Measurements from ENCODE around the gene ALG12.

The ALG12 gene

DNA sequence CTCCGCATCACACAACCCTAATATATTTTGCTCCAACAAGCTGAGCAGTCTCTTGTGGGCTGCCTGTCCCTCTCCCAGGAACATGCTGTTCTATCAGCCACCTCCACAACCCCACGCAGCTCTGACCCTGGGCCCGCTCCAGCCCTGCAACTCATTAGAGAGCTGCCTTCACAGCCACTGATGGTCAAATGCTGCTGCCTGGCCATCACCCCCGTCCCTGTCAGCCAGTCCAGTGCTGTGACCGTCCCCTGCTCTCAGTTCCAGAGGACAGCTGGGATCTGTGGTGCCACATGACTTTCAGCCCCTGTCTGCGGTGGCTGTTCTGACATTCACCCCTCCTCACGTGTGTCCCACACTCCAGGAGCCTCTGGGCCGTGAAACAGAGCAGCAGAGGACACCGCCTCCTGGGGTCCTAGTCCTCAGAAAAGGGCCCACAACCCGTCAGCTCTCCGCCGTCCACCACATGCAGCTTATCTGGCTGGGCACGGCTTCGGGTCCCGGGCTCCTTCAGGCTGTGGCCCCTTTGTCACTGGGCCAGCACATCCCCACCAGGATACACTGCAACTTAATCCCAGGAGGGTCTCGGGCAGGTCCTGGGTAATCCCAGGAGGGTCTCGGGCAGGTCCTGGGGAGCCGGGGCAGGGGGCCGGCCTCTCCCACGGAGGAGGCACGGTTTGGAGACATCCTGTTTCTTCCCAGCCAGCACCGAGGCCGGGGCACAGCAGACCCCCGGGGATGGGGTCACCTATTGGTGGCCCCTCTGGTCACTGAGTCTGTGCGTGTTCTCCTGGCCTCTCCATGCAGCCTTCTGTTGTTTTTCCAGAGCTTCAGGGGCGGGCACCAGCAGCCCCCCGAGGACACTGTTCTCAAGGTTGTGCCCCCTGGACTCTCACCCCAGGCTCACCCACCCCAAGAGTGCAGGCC is 15.3 kb upstream of the ALG12 start:
- no peak for DNase-seq (ENCODE audit: extremely low read depth in 1 of 2, low read depth in 1 of 2)

DNA sequence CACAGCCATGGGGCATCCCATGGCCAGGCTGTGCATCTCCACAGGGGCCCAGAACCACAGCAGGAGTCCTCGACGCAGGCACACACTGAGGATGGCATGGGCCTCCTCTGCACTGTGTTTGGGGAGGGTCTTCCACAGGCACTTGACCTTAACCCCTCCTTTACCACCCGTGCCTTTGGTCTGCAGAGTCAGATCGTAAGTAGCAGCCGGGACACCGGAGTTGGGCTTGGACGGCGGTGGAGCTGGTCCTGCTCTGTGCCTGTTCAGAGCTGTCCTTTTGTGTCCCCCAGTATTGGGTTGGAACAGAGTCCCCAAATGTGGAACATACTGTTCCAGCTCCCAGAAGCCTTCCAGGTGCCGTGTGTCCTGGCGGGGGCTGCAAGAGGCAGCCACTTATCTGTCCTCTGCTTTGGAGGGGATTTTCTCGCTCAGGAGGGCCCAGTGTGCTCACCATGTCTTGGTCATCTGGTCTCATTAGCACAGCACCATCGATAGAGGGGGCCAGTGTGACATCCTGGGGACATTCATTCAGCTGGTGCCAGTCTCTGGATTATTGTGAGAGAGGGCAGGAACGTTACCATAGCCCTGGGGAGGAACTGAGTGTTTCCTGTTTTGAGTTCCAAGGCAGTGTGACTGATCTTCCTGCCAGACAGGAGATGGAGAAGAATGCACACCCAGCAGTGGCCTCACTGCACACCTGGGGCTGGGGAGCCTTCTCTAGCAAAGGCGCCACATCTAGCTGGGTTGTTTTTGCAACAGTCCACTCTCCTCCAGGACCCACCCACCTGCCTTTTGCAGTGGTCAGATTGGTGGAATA is 12.6 kb upstream of the ALG12 start:
- no peak for DNase-seq (ENCODE audit: extremely low read depth in 1 of 2, low read depth in 1 of 2)

DNA sequence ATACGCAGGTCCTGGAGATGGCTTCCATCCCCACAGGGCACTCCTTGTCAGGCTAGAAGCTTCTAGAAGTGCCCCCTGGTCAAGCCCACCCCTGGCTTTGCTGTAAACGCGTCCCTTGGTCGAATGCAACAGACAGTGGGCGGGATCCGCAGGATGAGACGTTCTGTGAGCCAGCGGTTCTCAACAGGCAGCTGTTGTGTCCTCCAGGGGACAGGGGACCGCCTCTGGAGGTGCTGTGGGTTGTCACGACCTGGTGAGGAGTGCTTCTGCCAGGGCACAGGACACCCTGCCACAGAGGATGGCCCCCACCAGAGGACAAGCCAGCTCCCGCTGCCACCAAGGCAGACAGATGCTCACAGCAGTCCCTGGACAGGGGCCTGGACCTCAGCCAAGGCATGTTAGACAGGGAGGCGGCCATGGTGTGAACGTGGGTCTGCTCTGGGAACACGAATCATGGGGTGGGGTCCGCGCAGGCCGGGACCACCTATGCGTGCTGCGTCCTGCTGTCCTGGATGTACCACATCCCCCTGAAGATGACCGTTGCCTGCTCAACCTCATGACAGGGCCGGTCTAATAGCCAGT is 11.8 kb upstream of the ALG12 start:
- no peak for DNase-seq (ENCODE audit: extremely low read depth in 1 of 2, low read depth in 1 of 2)

DNA sequence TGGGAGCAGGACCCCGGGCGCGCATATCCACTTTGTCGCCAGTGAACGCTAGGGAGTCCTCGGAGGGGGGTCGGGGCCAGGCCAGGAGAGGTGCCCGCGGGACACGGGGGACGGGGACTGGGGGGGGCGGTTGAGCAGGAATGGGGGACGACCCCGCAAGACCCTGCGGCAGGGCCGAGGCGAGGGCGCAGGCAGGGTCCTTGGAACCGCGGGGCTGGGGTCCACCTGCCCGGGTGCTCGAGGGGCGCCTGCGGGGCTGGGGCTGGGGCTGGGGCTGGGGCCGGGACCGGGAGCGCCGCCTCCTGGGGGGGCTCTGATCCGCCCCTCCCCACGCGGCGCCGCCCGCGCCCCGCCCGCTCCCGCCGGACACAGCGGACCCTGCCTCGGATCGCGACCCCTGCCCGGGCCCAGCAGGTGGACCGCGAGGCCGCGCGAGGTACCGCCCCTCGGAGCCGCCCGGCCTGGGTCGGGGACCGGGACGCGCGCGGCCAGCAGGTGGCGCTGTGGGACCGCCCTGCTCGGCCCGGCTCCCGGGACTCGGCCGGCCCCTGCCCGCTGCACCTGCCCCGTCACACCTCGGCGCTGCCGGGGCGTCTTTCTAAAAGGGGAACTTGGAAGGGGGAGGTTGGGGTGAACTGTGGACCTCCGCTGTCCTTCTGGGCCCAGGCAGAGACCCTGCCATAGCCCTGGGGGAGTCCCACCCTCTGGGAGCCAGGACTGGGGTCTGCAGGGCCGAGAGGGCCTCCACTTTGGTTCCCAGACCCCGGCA is 11.2 kb upstream of the ALG12 start:
- DNase-seq (ENCODE audit: extremely low read depth in 1 of 2, low read depth in 1 of 2) = peak in 1 of 2 donors; percentile 74

DNA sequence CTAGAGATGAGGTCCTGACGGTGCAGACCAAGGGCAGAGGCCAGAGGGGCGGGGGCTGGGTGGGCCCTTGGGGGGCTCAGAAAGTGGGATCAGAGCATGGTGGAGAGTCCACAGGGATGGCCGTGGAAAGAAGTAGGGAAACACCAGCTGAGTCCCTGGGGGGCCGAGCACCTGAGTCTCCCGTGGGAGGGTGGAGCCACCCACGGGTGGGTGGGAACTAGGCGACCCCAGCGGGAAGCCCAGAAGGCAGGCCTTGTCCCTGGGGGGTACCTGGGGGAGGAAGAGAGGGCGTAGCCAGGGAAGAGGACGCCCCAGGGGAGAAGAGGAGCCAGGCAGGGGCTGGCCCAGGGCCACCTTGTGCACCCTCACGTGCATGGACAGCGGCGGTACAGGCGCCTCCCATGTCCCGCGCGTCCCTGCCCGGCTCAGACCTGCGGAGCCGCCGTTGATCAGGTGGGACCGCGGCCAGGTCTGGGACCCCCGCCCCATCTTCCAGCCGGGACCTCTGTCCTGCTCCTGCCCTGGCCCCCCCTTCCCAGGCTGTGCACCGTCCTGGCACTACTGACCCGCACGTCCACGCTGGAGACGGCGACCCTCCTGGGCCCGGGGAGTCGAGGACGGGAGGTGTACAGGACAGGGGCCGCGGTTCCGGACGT is 10.4 kb upstream of the ALG12 start:
- no peak for DNase-seq (ENCODE audit: extremely low read depth in 1 of 2, low read depth in 1 of 2)

DNA sequence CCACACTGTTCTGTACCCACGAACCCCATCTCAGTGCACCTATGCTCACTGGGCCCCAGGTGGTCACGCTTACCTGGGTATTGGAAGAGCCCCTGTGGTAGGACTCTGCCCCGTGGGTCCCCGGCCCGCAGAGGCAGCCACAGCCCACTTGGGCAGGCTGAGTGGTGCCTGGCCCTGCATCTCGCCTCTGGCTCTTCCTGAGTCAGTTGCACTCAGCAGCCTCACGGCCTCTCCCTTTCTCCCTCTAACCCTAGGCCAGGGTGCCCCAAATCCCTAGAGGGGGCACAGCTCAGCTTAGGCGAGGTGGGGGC is 9.9 kb upstream of the ALG12 start:
- no peak for DNase-seq (ENCODE audit: extremely low read depth in 1 of 2, low read depth in 1 of 2)

DNA sequence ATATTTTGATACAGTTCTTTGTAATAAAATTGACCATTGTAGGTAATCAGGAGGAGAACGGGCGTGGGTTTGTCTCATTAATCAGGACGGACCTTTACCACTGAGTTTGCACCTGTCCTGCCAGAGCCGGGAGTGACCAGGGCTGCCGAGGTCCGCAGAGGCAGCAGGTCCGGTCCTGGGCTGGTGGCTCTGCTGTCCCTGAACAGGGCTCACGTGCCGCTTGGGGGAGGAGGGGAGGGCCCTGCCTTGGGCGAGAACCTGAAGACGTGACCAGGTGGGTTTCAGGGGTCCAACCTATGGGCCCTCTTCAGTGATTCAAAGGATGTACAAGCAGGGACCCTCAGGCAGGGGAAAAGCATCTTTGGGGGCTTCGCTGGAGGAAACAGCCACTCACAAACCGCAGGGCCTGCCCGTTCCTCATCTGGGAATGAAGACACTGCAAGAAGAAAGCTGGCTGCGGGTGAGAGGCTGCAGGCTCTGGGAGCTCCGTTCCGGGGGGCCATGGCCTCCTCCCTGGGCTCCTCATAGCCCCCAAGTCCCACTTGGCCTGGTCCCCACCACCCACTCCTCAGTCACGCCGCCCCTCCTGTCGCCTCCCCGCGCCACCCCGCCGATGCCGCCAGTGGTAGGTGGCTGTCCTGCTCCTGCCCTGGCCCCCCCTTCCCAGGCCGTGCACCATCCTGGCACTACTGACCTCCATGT is 9.4 kb upstream of the ALG12 start:
- no peak for DNase-seq (ENCODE audit: extremely low read depth in 1 of 2, low read depth in 1 of 2)

DNA sequence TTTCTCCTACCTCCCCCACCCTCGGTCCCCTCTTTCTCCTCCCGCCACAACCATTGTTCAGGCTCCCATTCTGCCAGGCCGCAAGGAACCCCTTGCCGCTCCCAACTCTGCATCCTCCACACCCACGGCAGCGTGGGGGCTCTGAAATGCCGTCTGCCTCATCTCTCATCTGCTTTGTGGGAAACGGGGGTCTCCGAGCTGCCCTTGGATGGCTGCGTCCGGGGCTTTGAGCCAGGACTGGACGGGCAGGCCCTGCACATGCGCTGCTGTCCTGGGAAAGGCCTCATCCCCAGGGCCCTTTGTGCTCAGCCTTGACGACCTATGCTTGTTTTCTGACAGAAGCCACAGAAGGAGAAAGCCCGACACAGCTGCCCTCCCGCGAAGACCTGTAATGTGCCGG is 8.7 kb upstream of the ALG12 start:
- no peak for DNase-seq (ENCODE audit: extremely low read depth in 1 of 2, low read depth in 1 of 2)

DNA sequence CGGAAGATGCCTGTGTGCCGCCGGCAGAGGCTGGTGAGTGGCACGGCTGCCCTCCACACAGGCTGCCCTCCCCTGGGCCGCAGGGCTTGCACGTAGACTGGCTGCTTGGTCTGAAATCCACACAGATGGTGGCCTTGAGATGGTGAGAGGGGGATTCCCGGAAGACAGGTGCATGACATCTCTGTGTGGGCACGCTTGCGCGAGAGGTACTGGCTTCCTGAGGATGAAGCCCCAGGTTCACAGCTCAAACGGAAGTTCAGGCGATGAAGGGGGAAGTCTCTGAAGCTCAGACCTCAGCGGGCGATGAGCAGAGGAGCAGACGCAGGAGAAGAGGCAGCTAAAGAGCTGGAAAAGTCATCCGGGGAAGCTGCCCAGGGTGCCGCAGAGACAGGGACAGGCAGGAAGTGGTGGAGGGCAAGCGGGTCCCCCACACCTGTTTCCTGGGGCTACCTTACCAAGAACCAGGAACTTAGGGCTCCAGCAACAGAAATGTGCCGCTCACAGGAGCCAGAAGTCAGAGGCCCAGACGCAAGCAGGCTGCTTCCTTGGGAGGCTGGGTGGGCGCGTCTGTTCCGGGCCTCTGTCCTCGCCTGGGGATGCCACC is 7.4 kb upstream of the ALG12 start:
- DNase-seq (ENCODE audit: extremely low read depth in 1 of 2, low read depth in 1 of 2) = peak; percentile 55 to 58

DNA sequence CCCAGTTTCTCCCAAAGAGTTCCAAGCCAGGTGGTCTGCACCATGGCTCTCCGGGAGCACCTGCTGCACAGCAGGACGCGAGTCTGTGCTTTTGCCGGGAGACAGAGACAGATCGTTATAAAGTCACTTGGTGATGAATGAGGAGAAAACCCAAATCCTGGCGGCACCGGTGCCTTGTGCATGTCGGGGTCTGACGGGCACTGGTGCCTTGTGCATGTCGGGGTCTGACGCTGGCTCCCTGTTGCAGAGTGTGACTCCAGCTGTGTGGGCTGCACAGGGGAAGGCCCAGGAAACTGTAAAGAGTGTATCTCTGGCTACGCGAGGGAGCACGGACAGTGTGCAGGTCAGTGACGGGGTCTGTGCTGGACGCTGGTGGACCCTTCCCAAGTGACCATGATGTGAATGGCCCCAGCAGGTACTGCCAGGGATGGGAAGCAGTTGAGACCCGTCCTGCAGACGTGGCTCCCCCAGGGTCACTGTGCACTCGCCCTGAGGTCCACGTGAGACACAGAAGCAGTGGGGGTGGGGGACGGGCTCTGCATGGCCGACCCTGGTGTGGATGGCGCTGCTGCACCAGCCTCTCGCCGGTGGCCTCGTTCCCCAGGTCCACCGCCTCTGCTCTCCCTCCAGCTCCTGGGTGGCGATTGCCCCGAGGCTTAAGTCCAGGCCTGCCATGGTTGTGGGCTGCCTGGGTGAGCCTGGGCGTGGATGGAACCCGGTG is 6.0 kb upstream of the ALG12 start:
- DNase-seq (ENCODE audit: extremely low read depth in 1 of 2, low read depth in 1 of 2) = no peak

DNA sequence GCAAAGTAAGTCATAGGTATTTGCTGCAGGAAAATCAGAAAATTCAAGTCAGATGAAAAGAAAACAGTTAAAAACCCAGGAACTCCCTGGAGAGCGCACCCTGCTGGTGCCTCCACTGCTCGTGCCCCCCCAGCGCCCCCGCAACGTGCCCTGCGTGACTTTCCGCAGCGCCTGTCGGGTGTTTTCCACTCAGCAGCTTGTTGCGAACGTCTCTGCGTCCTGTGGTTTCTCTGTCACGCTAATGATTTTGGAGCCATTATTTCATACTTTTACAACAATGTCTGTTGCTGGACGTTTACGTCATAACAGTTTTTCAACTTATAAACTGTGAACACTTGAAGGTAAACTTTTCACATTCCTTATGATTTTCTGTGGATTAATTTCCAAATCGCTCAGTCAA is 5.2 kb upstream of the ALG12 start:
- no peak for DNase-seq (ENCODE audit: extremely low read depth in 1 of 2, low read depth in 1 of 2)

DNA sequence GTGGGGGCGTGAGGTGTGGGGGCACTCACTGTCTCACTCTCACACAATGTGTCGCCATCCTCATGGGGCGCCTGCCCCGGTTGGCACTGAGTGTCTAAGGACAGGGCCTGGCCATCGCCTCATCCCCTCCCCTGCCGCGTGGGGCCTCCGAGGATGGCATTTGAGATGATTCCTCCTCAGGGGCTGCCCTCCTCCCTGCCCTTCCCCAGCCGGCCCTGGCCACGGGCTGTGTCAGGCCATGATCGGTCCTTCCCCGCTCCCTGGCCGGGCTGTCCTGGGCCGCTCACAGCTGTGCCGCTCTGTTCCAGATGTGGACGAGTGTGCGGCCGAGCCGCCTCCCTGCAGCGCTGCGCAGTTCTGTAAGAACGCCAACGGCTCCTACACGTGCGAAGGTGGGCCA is 4.7 kb upstream of the ALG12 start:
- no peak for DNase-seq (ENCODE audit: extremely low read depth in 1 of 2, low read depth in 1 of 2)

DNA sequence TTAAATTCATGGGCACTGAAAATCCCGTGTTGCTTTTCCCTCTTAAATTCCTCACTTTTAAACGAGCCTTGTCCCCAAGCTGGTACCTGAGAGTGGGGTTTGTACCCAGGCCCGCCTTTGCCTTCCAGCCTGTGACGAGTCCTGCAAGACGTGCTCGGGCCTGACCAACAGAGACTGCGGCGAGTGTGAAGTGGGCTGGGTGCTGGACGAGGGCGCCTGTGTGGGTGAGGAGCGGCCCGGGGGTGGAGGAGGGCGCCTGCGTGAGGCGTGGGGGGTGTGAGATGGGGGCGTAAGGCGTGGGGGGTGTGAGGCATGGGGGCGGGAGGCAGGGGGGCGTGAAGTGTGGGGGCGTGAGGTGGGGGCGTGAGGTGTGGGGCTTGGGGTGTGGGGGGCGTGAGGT is 4.2 kb upstream of the ALG12 start:
- DNase-seq (ENCODE audit: extremely low read depth in 1 of 2, low read depth in 1 of 2) = no peak

DNA sequence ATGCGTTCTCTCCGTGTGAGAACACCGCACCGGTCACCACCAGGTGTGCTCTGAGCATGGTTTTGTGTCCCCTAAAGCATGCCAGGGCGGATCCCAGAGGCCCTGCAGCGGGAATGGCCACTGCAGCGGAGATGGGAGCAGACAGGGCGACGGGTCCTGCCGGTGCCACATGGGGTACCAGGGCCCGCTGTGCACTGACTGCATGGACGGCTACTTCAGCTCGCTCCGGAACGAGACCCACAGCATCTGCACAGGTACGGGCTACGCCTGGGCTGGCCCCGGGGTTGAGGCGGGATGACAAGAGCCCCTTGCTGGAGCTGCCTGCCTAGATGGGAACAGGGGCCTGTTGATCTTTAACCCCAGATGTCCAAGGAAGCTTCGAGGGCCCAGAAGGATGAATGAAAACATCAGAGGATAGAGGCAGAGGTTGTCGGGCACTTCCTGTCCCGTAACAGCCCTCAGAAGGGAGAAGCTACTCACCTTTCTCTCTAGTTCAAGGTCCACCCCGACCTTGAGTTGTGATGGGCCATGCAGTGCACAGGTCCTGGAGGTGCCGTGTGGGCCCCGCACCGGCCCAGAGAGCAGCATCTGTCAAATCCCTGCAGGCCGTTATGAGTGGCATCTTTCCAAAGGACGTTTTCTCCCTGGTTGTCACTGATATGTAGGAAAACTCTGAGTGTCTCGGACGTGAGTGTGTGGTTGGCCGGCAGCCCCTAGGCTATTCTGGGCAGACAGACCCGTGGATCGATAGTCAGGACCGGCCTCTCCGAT is 3.5 kb upstream of the ALG12 start:
- no peak for DNase-seq (ENCODE audit: extremely low read depth in 1 of 2, low read depth in 1 of 2)

DNA sequence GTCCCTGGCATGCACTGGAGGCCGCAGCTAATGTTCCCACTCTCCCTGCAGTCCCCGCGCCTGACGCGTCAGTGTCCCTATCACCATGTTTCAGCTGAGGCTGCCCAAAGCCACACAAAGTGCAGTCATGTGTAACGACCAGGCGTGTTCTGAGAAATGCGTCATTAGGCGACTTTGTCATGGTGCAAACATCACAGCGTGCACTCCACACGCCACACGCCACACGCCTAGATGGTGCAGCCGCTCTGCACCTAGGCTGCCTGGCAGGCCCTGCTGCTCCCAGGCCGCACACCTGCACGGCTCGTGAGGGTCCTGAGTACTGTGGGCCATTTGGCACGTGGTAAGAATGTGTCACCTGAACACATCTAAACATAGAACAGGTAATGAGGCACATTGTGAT is 2.6 kb upstream of the ALG12 start:
- no peak for DNase-seq (ENCODE audit: extremely low read depth in 1 of 2, low read depth in 1 of 2)

DNA sequence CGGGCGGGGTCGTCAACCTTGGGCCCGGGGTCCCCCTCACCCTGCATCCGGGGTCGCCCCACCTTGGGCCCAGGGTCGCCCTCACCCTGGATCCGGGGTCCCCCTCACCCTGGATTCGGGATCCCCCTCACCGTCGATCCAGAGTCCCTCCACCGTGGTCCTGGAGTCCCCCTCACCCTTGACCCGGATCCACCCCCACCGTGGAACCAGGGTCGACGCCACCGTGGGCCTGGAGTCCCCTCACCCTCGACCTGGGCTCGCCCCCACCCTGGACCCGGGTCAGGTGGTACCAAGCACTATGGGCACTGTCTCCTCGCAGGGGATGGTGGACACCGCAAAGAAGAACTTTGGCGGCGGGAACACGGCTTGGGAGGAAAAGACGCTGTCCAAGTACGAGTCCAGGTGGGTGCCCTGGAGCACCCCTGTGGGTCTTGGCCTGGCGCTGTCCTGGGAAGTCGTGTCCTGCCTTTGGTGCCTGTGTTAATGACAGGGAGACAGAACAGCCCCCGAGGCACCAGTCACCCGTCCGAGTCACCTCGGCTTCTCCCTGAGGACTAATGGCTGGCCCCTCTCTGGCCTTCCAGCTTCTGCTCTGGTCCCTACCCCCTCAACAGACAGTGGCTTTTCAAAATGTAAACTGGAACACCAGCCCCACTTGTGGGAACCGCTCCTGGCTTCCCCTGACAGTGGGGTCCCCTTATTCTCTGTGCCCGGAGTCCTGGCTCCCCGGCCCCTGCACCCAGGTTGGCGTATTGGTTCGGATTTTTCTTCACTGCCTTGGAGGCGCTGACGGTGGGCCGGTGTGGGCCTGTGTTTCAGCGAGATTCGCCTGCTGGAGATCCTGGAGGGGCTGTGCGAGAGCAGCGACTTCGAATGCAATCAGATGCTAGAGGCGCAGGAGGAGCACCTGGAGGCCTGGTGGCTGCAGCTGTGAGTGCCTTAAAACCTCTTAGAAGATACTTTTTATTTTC is 958 bp upstream of the ALG12 start:
- no peak for DNase-seq (ENCODE audit: extremely low read depth in 1 of 2, low read depth in 1 of 2)

DNA sequence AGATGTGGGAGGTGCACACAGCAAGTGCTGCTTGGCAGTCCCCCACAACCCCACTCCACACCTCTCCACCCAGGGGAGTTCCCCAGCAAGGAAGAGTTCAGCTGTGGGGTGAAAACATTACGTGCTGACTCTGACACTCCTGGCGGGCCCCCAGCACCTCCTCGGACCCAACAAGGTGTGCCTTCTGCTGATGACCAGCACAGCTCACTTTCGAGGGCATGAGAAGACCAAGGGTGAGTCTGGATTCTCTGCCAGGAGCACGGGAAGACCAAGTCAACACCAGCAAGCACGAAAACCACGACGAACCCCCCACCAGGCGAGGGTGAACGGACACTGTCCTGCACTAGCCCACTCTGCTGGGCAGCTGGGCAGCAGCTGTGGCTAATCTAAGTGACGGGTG is 1.4 kb downstream of the ALG12 start:
- no peak for DNase-seq (ENCODE audit: extremely low read depth in 1 of 2, low read depth in 1 of 2)
